Measurements from ENCODE around the gene ITGA8. TPM values are rescaled to one million over a fixed set of nuclear protein-coding genes. Genes with fewer than 3 reads are reported as not detected.

ITGA8 gene
- total RNA-seq, 1 donor from 2014 or later: 1.7 TPM

DNA sequence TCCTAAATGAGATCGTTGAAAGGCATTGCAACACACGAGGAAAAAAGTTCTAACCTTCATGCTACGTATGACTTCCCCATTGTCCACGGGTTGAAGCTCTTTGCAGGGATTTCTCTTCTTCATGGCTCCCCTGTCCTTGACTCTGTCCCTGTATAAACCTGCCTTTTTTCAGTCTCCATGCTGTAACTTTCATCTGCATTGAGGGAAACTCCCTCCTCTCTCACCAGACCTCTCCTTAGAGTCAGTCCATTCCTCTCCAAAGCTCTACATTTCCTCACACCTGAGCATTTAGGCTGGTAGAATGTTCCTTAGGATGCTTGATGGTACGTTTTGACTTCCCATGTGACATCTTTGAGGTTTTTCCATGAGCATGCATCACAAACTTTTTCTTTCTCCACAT, 214.4 kb downstream of the ITGA8 start:
- Histone ChIP-seq H3K27ac (replicated peaks) (no peak overlapping the region), H3K4me1 (no peaks in the 10 kb centered on the region), H3K36me3 (no peaks in the 10 kb centered on the region), H3K9me3 (replicated peaks) (no peaks in the 10 kb centered on the region), H3K4me3 (no peak overlapping the region), H3K27me3 (ENCODE audit: low read depth) (peaks cover 4% of the 10 kb centered on the region)
- intact Hi-C loops (cut with micrococcal nuclease): no loop called here
- TF ChIP-seq, protein P1, sequence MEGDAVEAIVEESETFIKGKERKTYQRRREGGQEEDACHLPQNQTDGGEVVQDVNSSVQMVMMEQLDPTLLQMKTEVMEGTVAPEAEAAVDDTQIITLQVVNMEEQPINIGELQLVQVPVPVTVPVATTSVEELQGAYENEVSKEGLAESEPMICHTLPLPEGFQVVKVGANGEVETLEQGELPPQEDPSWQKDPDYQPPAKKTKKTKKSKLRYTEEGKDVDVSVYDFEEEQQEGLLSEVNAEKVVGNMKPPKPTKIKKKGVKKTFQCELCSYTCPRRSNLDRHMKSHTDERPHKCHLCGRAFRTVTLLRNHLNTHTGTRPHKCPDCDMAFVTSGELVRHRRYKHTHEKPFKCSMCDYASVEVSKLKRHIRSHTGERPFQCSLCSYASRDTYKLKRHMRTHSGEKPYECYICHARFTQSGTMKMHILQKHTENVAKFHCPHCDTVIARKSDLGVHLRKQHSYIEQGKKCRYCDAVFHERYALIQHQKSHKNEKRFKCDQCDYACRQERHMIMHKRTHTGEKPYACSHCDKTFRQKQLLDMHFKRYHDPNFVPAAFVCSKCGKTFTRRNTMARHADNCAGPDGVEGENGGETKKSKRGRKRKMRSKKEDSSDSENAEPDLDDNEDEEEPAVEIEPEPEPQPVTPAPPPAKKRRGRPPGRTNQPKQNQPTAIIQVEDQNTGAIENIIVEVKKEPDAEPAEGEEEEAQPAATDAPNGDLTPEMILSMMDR (IDR thresholded peaks at IDR 0.05; ENCODE audit: borderline replicate concordance): no peak
- no peak for DNase-seq

DNA sequence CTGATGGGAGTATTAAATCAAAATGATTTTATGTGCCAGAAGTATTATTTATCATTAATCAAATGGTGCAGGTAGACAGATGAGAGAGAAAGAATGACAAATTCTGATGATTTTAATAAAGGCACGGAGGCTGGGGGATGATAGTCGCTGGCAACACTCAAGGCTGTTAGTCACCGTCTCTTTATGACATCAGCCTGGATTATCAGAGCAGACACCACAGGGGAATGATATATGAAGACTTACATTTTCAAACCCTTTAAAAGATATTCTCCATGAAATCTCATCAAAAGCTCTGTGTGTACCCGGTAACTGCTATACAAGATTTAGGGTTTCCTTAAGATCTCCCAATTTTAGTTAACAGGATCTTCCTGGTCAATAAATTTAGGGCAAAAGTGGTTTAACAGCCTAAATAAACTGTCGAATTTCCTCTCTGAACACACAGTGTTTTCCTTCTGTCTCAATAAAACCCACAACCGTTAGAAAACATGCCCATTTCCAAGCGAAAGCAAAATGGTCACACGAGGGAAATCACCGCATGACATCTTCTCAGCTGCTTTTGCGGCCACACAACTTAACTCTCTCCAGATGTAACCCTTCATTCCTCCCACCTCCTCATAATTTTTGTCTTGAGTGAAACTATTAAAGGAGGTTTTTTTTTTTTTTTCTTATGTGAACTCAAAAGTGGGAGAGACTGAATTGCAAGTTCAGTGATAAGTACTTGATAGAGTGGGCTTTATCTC, 215.5 kb downstream of the ITGA8 start:
- Histone ChIP-seq H3K27me3 (ENCODE audit: low read depth) (peaks cover 4% of the 10 kb centered on the region), H3K9me3 (replicated peaks) (peaks cover 6% of the 10 kb centered on the region), H3K36me3 (no peaks in the 10 kb centered on the region), H3K4me3 (peak overlapping the region; percentile 19), H3K27ac (replicated peaks) (peak overlapping the region; percentile 32), H3K4me1 (no peaks in the 10 kb centered on the region)
- TF ChIP-seq, protein P1 (IDR thresholded peaks at IDR 0.05; ENCODE audit: borderline replicate concordance): no peak
- DNase-seq: no peak
- intact Hi-C loops (cut with micrococcal nuclease): no loop called here

DNA sequence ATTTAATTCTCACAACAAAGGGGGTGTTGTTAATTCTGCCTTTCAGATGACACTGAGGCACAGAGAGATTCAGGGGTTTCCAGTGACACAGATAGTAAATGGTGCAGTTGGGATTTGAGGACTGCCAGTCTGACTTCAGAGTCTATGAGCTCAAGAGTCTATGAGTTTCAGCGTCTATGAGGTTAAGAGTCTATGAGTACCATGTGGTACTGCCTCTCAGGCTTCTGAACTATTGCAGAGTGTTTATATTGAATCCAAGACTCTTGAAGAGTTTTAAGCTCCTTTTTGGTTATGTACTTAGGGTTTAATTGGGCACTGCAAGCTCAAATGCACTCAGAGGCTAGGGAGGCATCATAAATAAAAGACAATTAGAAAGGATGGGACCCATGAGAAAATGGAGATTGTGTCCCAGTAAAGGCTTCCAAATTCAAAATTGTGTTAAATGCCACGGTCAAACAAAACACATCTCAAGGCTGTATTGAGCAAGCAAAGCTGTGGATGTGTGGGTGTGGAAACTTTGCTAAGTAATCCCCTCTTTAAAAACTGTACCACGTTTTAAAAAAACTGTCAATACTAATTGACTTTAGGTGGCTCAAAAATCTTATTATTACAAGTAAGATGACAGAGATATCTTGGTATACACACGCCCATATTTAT, 224.7 kb downstream of the ITGA8 start:
- intact Hi-C loops (cut with micrococcal nuclease): no loop called here
- Histone ChIP-seq H3K27ac (replicated peaks) (no peak overlapping the region), H3K9me3 (replicated peaks) (peaks cover 9% of the 10 kb centered on the region), H3K4me1 (no peaks in the 10 kb centered on the region), H3K4me3 (no peak overlapping the region), H3K27me3 (ENCODE audit: low read depth) (no peaks in the 10 kb centered on the region), H3K36me3 (no peaks in the 10 kb centered on the region)
- TF ChIP-seq, protein P1 (IDR thresholded peaks at IDR 0.05; ENCODE audit: borderline replicate concordance): no peak
- no peak for DNase-seq

DNA sequence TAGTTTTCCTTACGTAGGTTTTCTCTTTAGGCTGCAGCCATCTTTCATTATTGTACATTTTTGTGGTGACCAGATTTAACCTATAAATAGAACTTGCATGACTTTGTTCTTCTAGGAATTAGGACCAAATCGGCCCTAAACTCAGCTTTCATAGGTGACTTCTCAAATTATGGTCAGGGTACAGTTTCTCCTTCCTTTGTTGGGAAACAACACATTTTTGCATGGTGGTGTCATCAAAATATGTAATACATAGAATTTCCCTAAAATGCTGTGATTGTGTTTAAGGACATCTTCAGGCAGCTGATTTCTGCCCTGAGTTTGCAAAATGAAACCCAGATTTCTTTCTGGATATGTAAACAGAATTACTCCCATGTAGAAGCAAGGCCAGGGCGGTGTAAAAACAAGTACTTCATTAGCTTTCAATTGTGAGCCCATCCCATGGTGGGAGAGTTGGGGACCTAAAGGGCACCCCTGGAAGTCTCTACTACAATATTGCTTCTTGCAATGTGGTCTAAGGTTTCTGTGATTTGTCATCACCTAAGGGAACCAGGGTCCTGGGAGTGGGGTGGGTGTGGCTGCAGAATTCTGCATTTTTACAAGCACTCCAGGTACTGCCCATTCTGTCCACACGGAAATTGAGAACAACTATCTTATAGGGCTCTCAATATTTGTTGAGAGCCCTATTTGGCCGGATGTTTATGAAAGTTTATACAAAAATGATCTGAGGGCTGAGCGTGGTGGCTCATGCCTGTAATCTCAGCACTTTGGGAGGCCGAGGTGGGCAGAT, 227.7 kb downstream of the ITGA8 start:
- H3K27ac ChIP-seq (replicated peaks): no peak overlapping the region
- TF ChIP-seq, protein P1 (IDR thresholded peaks at IDR 0.05; ENCODE audit: borderline replicate concordance): no peak
- intact Hi-C loops (cut with micrococcal nuclease): no loop called here
- H3K27me3 ChIP-seq (ENCODE audit: low read depth): no peaks in the 10 kb centered on the region
- no peak overlapping the region for H3K4me3 ChIP-seq
- no peaks in the 10 kb centered on the region for H3K4me1 ChIP-seq
- H3K36me3 ChIP-seq: no peaks in the 10 kb centered on the region
- H3K9me3 ChIP-seq (replicated peaks): no peaks in the 10 kb centered on the region
- DNase-seq: no peak

DNA sequence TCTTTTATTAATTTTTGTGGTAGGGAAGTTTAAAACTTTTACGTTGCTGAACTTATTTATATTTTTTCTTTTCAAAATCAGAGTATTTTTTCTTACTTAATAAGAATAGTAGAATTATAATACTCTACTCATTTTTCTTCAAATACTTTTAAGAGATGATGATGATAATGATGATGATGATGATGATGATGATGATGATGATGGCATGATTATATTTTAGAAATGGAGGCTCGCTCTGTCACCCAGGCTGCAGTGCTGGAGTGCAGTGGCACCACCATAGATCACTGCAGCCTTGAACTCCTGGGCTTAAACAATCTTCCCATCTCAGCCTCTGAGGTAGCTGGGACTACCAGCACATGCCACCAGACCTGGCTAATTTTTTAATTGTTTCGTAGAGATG, 230.3 kb downstream of the ITGA8 start:
- no peaks in the 10 kb centered on the region for H3K9me3 ChIP-seq (replicated peaks)

More for the DNA sequence above, 230.3 kb downstream of the ITGA8 start:
- DNase-seq: no peak
- Histone ChIP-seq H3K4me3 (no peak overlapping the region), H3K27me3 (ENCODE audit: low read depth) (no peaks in the 10 kb centered on the region), H3K4me1 (no peaks in the 10 kb centered on the region), H3K27ac (replicated peaks) (no peak overlapping the region), H3K36me3 (no peaks in the 10 kb centered on the region)
- intact Hi-C loops (cut with micrococcal nuclease): no loop called here
- TF ChIP-seq, protein P1 (IDR thresholded peaks at IDR 0.05; ENCODE audit: borderline replicate concordance): no peak

All from left ventricle myocardium inferior (tissue), 1 donor.